Placental pericyte (primary cell): ENCODE measurements around the gene FAM236D. TPM values are rescaled to one million over a fixed set of nuclear protein-coding genes. Genes with fewer than 3 reads are reported as not detected.

Source experiments
- total RNA-seq: library from RNA; depleted of rRNA; stranded (reverse); fragments of >200 nt; gene quantifications from 2 replicates; pipeline ENCODE4 v1.2.3, GENCODE V29; 2012

The FAM236D gene
- not detected in 2 replicates for total RNA-seq

DNA sequence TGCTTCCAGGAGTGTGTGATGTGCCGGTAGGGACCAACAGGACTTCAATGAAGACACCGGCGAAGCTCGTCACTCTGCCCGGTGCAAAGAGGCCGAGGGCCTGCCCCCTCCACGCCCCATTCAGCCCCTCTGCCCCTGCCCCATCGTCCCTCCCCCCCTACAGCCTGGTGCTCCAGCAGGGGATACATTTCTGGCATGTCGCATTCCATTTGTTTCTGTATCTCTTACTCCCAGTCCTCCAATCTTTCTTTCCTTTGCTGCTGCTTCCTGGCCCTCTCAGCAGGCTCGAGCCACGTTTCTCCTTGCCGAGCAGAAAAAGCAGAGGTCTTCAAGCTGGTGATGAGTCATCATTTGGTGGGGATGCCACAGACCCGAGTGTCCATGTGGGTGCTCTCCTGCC, at the start of gene FAM236D:
TSS of gene FAM236D (minus strand) at position 101 of the 400 bp plus-strand sequence. CDS start at position 1, 100 bp downstream.

DNA sequence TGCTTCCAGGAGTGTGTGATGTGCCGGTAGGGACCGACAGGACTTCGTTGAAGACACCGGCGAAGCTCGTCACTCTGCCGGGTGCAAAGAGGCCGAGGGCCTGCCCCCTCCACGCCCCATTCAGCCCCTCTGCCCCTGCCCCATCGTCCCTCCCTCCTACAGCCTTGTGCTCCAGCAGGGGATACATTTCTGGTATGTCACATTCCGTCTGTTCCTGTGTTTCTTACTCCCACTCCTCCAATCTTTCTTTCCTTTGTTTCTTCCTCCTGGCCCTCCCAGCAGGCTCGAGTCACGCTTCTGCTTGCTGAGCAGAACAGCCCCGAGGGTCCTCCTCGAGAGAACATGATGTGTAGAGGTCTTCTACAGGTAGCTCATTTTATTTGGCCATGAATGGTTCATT, 25.4 kb downstream of the FAM236D start, which contains the start of gene FAM236B:
TSS of gene FAM236B (minus strand) at position 101 of the 400 bp plus-strand sequence. CDS start at position 1, 100 bp downstream.

GRCh38 chrX:72776653-72777466, 31.1 kb downstream of the FAM236D start, which contains the start of gene DMRTC1B:
Gene DMRTC1B (plus strand): TSS chrX:72776890. CDS start chrX:72845136, 68,246 bp downstream.

Other genes starting within 250 kb of the FAM236D start
- gene HDAC8, start 235.4 kb downstream of the FAM236D start, total RNA-seq, result 24.1 and 33.1 TPM in 2 replicates
- 2.8 and 9.3 TPM in 2 replicates for gene PHKA1, start 93.9 kb downstream of the FAM236D start, total RNA-seq
- not detected in 2 replicates for gene DMRTC1B, start 31.3 kb downstream of the FAM236D start, total RNA-seq
- gene FAM236B, start 25.6 kb downstream of the FAM236D start, total RNA-seq, result not detected in 2 replicates
- not detected in 2 replicates for gene FAM236C, start 104.4 kb upstream of the FAM236D start, total RNA-seq
- not detected in 2 replicates for gene FAM236A, start 130.0 kb upstream of the FAM236D start, total RNA-seq
- gene DMRTC1, start 135.6 kb upstream of the FAM236D start, total RNA-seq, result not detected in 2 replicates
- gene PABPC1L2B, start 194.7 kb upstream of the FAM236D start, total RNA-seq, result not detected in 2 replicates